HUES48 (cell line): ENCODE measurements around the gene KIF25.

ENCODE experiments used
- H3K27ac ChIP-seq: one replicate; pipeline ENCODE4 v1.7.0; 2013; ENCODE audit warnings: low read depth, low read length, inconsistent platforms
- H3K27me3 ChIP-seq: 2 replicates; pipeline ENCODE4 v1.6.1; 2013; ENCODE audit warnings: mild to moderate bottlenecking, low read length; ENCODE audit not compliant: control insufficient read depth, insufficient read depth
- H3K36me3 ChIP-seq: 2 replicates; pipeline ENCODE4 v1.6.1; 2013; ENCODE audit warnings: low read length; ENCODE audit not compliant: control insufficient read depth, insufficient read depth
- H3K4me1 ChIP-seq: 2 replicates; pipeline ENCODE4 v1.6.1; 2013; ENCODE audit warnings: mild to moderate bottlenecking, low read length; ENCODE audit not compliant: control insufficient read depth, insufficient read depth
- H3K4me3 ChIP-seq: 2 replicates; pipeline ENCODE4 v1.5.1; 2013; ENCODE audit warnings: mild to moderate bottlenecking, low read depth, low read length
- H3K9ac ChIP-seq: 2 replicates; pipeline ENCODE4 v1.6.1; 2013; ENCODE audit warnings: mild to moderate bottlenecking, low read depth, low read length, moderate library complexity
- H3K9me3 ChIP-seq: 2 replicates; pipeline ENCODE4 v1.6.1; 2013; ENCODE audit warnings: low read length; ENCODE audit not compliant: control insufficient read depth, insufficient read depth

The KIF25 gene

DNA sequence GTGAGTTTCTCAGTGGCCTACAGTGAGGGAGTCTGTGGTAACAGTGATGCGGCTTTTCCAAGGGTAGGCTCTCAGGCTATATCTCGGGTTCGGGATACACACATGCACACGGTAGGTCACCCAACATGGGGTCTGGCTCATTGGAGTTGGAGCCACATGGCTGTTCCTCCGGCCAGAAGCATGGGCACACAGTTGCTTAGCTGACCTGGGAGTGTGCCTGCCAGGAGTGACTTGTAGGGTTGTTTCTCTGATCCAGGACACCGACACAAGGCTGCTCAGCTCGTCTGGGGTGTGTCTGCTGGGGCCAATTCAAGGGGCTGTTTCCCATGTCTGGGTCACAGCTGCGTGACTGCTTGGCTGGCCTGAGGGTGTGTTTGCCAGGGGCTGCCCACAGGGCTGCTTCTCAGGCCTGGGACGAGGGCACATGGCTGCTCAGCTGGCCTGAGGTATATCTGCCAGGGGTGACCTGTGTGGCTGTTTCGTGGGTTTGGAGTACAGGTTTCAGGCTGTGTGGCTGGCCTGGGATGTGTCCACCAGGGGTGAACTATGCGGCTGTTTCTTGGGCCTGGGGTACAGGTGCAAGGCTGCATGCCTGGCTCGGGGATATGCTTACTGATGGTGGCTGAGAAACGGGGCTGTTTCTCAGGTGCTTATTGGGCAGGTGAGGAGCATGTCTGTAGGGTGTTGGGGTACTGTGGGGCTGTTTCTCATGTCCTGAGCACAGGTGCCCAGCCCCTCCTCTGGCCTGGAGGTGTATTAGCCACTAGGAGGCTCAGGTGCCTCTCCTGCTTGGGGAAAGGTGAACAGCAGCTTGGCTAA is 15.2 kb downstream of the KIF25 start:
- Histone ChIP-seq H3K27ac (no peak overlapping the region), H3K36me3 (no peaks in the 10 kb centered on the region), H3K4me1 (peaks cover 9% of the 10 kb centered on the region; the same call in 1 of the 2 replicates), H3K4me3 (no peak overlapping the region), H3K9me3 (peaks cover 13% of the 10 kb centered on the region; the same call in 1 of the 2 replicates), H3K9ac (no peak overlapping the region), H3K27me3 (no peaks in the 10 kb centered on the region)

DNA sequence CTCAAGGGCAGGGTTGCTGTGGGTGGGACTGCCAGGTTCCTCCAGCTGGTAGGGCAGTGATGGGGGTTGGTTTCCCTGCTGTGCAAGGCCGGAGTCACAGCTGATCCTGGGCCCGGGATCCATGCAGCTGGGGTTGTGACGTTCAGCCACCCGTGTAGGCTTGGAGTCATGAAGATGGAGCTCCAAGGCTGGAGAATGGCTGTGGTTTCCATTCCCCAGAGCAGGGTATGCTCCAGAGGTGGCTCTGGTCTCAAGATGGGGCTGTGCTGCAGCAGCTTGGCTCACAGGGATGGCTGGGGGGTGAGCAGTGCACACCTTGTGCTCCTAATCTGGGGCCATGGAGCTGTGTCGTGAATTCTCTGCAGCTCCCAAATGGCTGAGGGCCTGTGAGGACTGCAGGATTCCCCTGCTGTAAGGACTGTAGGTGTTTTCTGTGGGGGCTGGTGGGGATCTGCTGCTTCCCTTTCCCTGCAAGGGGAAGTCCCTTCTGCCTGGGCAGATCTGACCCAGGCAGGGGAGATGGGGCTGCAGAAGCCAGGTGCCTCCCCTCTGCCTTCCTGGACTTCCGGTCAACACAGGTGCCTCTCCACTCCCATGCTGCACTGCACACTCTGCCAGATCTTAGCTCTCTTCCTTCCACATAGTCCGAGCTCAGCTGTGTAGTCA is 15.9 kb downstream of the KIF25 start:
- Histone ChIP-seq H3K9me3 (peaks cover 13% of the 10 kb centered on the region; the same call in 1 of the 2 replicates), H3K4me1 (peaks cover 9% of the 10 kb centered on the region; the same call in 1 of the 2 replicates), H3K36me3 (no peaks in the 10 kb centered on the region), H3K27me3 (no peaks in the 10 kb centered on the region), H3K4me3 (no peak overlapping the region), H3K27ac (no peak overlapping the region), H3K9ac (no peak overlapping the region)

DNA sequence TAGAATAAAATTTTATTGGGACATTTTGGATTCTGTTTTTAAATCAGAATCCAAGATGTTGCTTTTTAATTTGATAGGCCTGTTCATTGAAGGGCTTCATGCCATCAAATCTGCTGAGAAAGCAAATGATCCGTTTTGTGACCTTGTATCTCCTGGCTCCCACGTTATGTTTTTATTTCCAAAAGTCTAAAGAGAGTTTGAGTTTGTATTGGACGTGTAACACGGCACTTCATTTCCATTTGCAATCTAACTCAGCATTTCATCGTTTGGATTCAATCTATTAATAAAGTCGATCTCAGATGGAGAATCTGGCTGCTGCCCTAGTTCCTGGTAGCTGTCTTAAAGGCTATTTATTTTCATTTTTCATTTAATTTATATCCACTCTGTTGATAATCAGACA is 17.0 kb downstream of the KIF25 start:
- Histone ChIP-seq H3K27ac (no peak overlapping the region), H3K9me3 (peaks cover 13% of the 10 kb centered on the region; the same call in 1 of the 2 replicates), H3K4me3 (no peak overlapping the region), H3K36me3 (no peaks in the 10 kb centered on the region), H3K27me3 (no peaks in the 10 kb centered on the region), H3K4me1 (peaks cover 9% of the 10 kb centered on the region; the same call in 1 of the 2 replicates), H3K9ac (no peak overlapping the region)

DNA sequence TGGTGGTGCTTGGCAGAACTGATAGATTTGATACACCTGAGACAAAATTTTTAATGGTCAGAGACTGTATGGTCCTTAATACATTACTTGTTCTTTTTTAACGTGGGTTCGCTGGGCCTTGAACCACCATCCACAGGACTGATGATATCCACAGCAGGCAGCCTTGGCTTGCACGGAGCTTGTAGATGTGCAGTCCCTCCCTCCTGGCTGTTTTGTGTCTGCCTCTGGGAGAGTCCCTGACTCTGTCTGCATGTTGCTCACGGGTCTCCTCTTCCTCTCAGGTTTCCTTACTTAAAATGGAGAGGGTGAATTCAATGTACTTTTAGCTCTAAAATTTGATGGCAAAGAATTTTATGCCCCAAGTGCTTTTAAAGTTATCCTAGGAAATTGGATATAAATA is 17.5 kb downstream of the KIF25 start:
- no peaks in the 10 kb centered on the region for H3K27me3 ChIP-seq
- H3K36me3 ChIP-seq, result no peaks in the 10 kb centered on the region
- H3K27ac ChIP-seq, result no peak overlapping the region
- H3K9ac ChIP-seq, result no peak overlapping the region
- no peak overlapping the region for H3K4me3 ChIP-seq
- H3K4me1 ChIP-seq, result peaks cover 9% of the 10 kb centered on the region; the same call in 1 of the 2 replicates
- peaks cover 13% of the 10 kb centered on the region; the same call in 1 of the 2 replicates for H3K9me3 ChIP-seq

DNA sequence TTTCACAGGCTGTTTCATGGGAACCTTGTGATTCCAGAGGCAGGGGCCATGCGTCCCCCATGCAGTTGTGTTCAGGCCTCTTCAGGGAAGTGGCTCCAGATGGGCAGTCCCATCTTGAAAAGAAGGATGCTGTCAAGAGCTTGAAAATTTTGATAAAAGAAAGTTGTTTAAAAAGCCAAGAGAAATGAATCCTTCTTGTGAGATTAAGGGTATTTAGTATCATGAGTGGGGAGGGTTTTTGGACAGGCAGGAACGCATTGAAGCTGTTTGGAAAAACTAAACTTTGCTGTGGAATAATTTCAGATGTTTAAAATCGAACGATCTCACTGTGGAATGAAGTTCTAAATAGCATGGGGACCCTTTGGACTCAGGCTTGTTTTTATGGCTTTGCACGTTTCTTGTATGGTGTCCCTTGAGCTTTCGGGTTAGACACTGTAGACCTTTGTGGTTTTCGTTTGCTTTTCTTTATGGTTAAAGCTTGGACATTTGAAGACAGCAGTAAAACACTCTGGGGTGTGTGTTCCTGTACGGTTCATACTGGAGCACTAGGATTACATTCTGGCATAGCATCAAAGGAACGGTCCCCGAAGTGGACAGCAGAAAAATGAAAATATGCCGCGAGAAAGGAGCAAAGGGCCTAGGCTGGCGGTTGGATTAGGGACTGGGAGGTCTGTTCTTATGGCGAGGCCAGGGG is 18.2 kb downstream of the KIF25 start:
- Histone ChIP-seq H3K9me3 (peaks cover 13% of the 10 kb centered on the region; the same call in 1 of the 2 replicates), H3K27ac (no peak overlapping the region), H3K36me3 (no peaks in the 10 kb centered on the region), H3K4me1 (peaks cover 9% of the 10 kb centered on the region; the same call in 1 of the 2 replicates), H3K4me3 (no peak overlapping the region), H3K27me3 (no peaks in the 10 kb centered on the region), H3K9ac (no peak overlapping the region)

DNA sequence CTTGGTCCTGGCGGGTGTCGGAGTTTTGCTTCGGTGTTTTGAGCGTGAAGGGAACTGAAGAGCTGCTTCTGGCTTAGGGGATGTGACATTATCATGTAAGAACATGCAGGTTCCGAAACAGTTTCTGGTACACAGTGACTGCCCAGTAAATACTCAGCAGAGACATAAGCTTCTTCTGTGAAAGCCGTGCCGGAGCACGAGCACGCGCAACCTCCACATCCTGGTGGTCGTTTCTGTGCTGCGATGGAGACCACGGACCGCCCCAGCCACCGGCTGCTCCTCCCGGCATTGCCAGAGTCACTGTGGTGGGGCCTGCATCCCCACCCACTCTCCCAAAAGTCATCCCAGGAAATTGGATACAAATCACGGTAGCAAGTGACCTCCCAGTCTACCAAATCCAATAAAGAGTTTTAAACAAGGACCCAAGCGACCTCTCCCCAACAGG is 18.7 kb downstream of the KIF25 start:
- Histone ChIP-seq H3K4me1 (peaks cover 9% of the 10 kb centered on the region; the same call in 1 of the 2 replicates), H3K4me3 (no peak overlapping the region), H3K27ac (no peak overlapping the region), H3K9ac (no peak overlapping the region), H3K27me3 (no peaks in the 10 kb centered on the region), H3K36me3 (no peaks in the 10 kb centered on the region), H3K9me3 (peaks cover 7% of the 10 kb centered on the region; the same call in 1 of the 2 replicates)

DNA sequence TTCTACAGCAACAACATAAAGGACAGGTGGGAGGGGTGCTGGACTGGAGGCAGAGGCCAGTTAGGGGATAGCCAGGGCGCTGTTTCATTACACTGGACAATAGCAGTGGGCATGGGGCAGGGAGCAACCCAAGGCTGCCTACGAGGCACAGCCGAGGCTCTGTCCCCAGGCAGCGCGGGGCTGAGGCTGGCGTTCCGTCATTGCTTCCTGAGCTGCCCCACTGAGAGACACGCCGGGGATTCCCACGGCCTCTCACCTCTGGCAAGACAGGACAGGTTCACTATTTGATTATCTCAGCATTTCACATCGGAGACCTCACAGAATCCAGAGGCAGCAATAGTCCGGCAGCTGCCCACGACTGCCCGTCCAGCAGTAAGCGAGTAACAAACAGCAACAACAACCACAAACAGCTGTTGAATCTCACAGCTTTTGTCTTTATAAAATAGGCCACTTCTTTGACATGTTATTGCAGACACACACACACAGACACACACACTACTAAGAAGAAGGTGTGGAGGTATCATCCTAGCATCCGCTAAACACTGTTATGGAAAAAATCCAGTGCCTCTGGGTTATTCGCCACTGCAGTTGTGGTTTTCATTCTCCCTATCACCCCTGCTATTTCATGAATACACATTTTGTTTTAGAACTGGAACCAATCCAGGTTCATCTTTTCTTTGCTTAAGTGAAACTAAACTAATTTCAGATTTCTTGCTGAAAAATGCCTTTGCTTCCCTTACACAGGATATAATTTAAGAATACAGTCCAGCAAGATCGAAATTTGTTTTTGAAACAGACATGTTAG is 19.5 kb downstream of the KIF25 start:
- H3K9ac ChIP-seq, result no peak overlapping the region
- H3K9me3 ChIP-seq, result no peaks in the 10 kb centered on the region
- no peak overlapping the region for H3K4me3 ChIP-seq
- no peaks in the 10 kb centered on the region for H3K36me3 ChIP-seq
- no peak overlapping the region for H3K27ac ChIP-seq
- H3K4me1 ChIP-seq, result peaks cover 9% of the 10 kb centered on the region; the same call in 1 of the 2 replicates
- no peaks in the 10 kb centered on the region for H3K27me3 ChIP-seq

DNA sequence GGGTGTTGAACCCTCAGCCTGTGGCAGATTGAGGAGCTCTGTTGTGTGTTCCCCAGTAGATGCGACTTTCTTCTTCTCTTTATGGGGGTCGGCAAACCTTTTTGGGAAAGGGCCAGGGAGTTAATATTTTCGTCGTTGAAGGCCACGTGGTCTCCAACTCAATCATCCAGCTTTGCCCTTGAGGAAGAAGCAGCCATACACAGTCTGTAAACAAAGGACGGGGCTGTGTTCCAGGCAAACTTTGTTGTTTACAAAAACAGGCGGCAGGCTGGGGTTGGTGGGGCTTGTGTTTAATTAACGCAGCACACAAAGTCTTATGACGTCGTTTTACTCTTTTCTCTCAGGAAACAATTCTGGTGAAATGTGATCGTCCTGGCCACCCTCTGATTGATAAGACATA is 20.2 kb downstream of the KIF25 start:
- no peaks in the 10 kb centered on the region for H3K9me3 ChIP-seq
- no peak overlapping the region for H3K9ac ChIP-seq
- no peak overlapping the region for H3K27ac ChIP-seq
- no peak overlapping the region for H3K4me3 ChIP-seq
- H3K4me1 ChIP-seq, result peaks cover 9% of the 10 kb centered on the region; the same call in 1 of the 2 replicates
- no peaks in the 10 kb centered on the region for H3K36me3 ChIP-seq
- H3K27me3 ChIP-seq, result no peaks in the 10 kb centered on the region

DNA sequence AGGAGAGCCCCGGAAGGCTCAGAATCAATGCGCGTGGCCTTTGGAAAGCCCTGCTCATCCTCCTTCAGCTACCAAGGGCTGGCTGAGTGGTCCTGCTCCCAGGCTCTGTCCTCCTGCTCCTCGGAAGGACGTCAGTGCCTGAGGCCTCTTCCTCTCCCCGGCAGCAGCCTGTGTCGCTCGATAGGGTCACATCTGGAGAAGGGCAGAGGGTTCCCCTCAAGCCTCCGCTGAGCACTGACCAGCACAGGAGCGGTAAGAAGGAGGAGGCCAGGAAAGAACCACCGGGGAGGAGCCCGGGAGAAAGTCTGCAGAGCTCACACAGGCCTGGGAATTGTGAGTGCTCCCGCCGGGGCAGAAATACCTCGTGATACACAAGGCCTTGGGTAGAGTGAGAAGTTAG is 21.2 kb downstream of the KIF25 start:
- no peak overlapping the region for H3K9ac ChIP-seq
- H3K36me3 ChIP-seq, result no peaks in the 10 kb centered on the region
- H3K4me1 ChIP-seq, result peaks cover 9% of the 10 kb centered on the region; the same call in 1 of the 2 replicates
- H3K27me3 ChIP-seq, result no peaks in the 10 kb centered on the region
- H3K4me3 ChIP-seq, result no peak overlapping the region
- H3K27ac ChIP-seq, result no peak overlapping the region
- no peaks in the 10 kb centered on the region for H3K9me3 ChIP-seq

DNA sequence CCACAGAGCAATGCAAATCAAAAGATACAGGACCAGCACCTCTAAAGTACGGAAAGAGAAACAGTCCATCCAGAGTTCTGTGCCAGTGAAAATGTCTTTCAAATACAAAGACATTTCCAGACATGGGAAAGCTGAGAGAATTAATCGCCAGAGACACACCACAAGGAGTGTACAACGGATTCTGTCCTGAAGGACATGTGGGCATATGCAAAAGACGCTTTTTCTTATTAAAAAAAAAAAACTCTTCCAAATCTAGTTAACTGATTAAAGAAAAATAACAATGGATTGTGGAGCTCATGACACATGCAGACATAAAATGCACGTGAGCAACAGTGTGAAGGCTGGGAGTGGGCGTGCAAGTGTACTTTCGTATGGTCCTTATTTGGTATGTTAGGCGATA is 22.8 kb downstream of the KIF25 start:
- Histone ChIP-seq H3K27me3 (no peaks in the 10 kb centered on the region), H3K9me3 (no peaks in the 10 kb centered on the region)

More for the DNA sequence above, 22.8 kb downstream of the KIF25 start:
- Histone ChIP-seq H3K36me3 (no peaks in the 10 kb centered on the region), H3K4me3 (no peak overlapping the region), H3K27ac (no peak overlapping the region), H3K4me1 (peaks cover 9% of the 10 kb centered on the region; the same call in 1 of the 2 replicates), H3K9ac (no peak overlapping the region)
